GM20000 (cell line): Measurements from ENCODE around the gene DNAL1.

Experiments
- DNase-seq: peaks from one replicate; pipeline ENCODE4 v3.0.0; 2012; ENCODE audit warnings: low spot score
- CTCF ChIP-seq: IDR thresholded peaks from 2 replicates; pipeline ENCODE4 v1.5.1; 2012; ENCODE audit warnings: mild to moderate bottlenecking, control low read depth; ENCODE audit errors: extremely low read depth, missing control alignments

The DNAL1 gene

GRCh38 chr14:73725116-73726024, 80.6 kb downstream of the DNAL1 start:
- no peak for DNase-seq
- TF ChIP-seq CTCF, result no peak

- DNase-seq, result no peak
- no peak for TF ChIP-seq CTCF
Observed at GRCh38 chr14:73726025-73726961, 81.5 kb downstream of the DNAL1 start.

GRCh38 chr14:73727166-73727565, 82.4 kb downstream of the DNAL1 start:
- TF ChIP-seq CTCF, result no peak
- no peak for DNase-seq

GRCh38 chr14:73728717-73729330, 84.0 kb downstream of the DNAL1 start:
- peak; percentile 69 for TF ChIP-seq CTCF
- DNase-seq, result peak; percentile 87

- no peak for DNase-seq
- no peak for TF ChIP-seq CTCF
Observed at GRCh38 chr14:73729556-73730265, 84.9 kb downstream of the DNAL1 start.

- no peak for DNase-seq
- TF ChIP-seq CTCF, result no peak
Observed at GRCh38 chr14:73731111-73731510, 86.3 kb downstream of the DNAL1 start.
